GM12878 (cell line): Measurements from ENCODE around the gene PPP1R13L. TPM values are rescaled to one million over a fixed set of nuclear protein-coding genes. Genes with fewer than 3 reads are reported as not detected.
"Not testable (repeated sequence)": the region's sequence is repeated elsewhere in the genome, so short reads cannot be mapped to it uniquely, and the experiment has no call there.

Experiments used
- ATAC-seq: fragments of 200-7000 bp; cut with Tn5 transposase; 3 replicates; pipeline ENCODE4 v1.9.1; 2020; ENCODE audit warnings: mild to moderate bottlenecking, moderate library complexity
- BruUV-seq: library from RNA; stranded (reverse); fragments of 400-500 nt; replicated peaks from 2 replicates; lab custom pipeline; 2021; lab: Mats Ljungman, UMichigan
- CTCF ChIA-PET: fragments of 300-600 bp; sonication (Branson Sonifier 250); formaldehyde crosslinking; extraction: SDS; loops from one replicate; lab custom pipeline; 2021; ENCODE audit warnings: inconsistent platforms; lab: Yijun Ruan, JAX
- POLR2A ChIA-PET: fragments of 350-600 bp; formaldehyde crosslinking; extraction: SDS; loops from one replicate; lab custom pipeline; 2021; ENCODE audit warnings: inconsistent platforms; lab: Charles Lee
- RAD21 ChIA-PET: fragments of 300-600 bp; sonication (Branson Sonifier 250); formaldehyde crosslinking; loops from one replicate; lab custom pipeline; 2023; ENCODE audit warnings: antibody characterized with exemption; ENCODE audit not compliant: unreplicated experiment; lab: Charles Lee
- SMC1A ChIA-PET: fragments of 300-600 bp; sonication (Branson Sonifier 250); formaldehyde crosslinking; loops from one replicate; lab custom pipeline; 2023; ENCODE audit not compliant: unreplicated experiment, uncharacterized antibody; lab: Charles Lee
- DNase-seq: peaks from one replicate; pipeline ENCODE4 v3.0.0-alpha.2; 2011; ENCODE audit warnings: low read depth, low spot score
- FAIRE-seq: peaks from 3 replicates; lab custom pipeline; 2011; peaks lifted over from hg19 to GRCh38; lab: Jason Lieb, UNC
- H2AFZ ChIP-seq: 2 replicates; pipeline ENCODE4 v1.6.0; 2011; ENCODE audit warnings: low read depth, low read length, control low read depth; ENCODE audit not compliant: control insufficient read depth
- H3K27ac ChIP-seq: 2 replicates; pipeline ENCODE4 v1.5.1; 2011; ENCODE audit warnings: control low read depth; ENCODE audit not compliant: control insufficient read depth, insufficient read depth
- H3K27me3 ChIP-seq, 2 experiments: replicated peaks in 1 of 2; 2 replicates each; pipeline versions ENCODE4 v1.6.0 to v1.6.1; 2011; ENCODE audit warnings: low read length in 1 of 2; ENCODE audit not compliant: control insufficient read depth in 2 of 2, insufficient read depth in 2 of 2
- H3K36me3 ChIP-seq, 2 experiments: 2 replicates each; pipeline ENCODE4 v1.5.1; 2011; ENCODE audit warnings: low read length in 1 of 2; ENCODE audit not compliant: control insufficient read depth in 2 of 2, insufficient read depth in 2 of 2
- H3K4me1 ChIP-seq: 2 replicates; pipeline ENCODE4 v1.6.1; 2011; ENCODE audit warnings: mild to moderate bottlenecking, low read length, moderate library complexity, mixed read lengths; ENCODE audit not compliant: control insufficient read depth, insufficient read depth
- H3K4me2 ChIP-seq: 2 replicates; pipeline ENCODE4 v1.6.0; 2011; ENCODE audit warnings: control low read depth; ENCODE audit not compliant: control insufficient read depth, insufficient read depth
- H3K4me3 ChIP-seq: fragments of 200-600 bp; sonication (generic); 2 replicates; pipeline ENCODE4 v1.5.1; 2016
- H3K79me2 ChIP-seq: 2 replicates; pipeline ENCODE4 v1.6.0; 2011; ENCODE audit warnings: low read length; ENCODE audit not compliant: control insufficient read depth, insufficient read depth
- H3K9ac ChIP-seq: 2 replicates; pipeline ENCODE4 v1.8.0; 2011; ENCODE audit warnings: low read length, control low read depth, mixed read lengths; ENCODE audit not compliant: control insufficient read depth, insufficient read depth
- H3K9me3 ChIP-seq: replicated peaks from 3 replicates; pipeline ENCODE4 v1.5.1; 2011; ENCODE audit warnings: mild to moderate bottlenecking, low read length; ENCODE audit not compliant: control insufficient read depth, insufficient read depth
- H4K20me1 ChIP-seq: 2 replicates; pipeline ENCODE4 v1.6.0; 2011; ENCODE audit not compliant: control insufficient read depth, insufficient read depth
- TCF3 ChIP-seq: IDR thresholded peaks from 2 replicates; pipeline ENCODE4 v1.6.1; 2012; ENCODE audit warnings: low read depth, mild to moderate bottlenecking, low read length, borderline replicate concordance; ENCODE audit not compliant: insufficient read depth
- ZNF24 ChIP-seq: fragments of 450-650 bp; IDR thresholded peaks from 2 replicates; pipeline ENCODE4 v1.6.1; 2017; ENCODE audit warnings: antibody characterized with exemption, mild to moderate bottlenecking
- WGBS: methylation state at CpG from one replicate; pipeline ENCODE4 v1.1.6; 2016; ENCODE audit warnings: low lambda C conversion rate; ENCODE audit not compliant: insufficient replicate concordance, insufficient coverage; ENCODE audit errors: missing lambda C conversion rate; 5-methylcytosine and 5-hydroxymethylcytosine counted together
- in situ Hi-C: fragments of 300-500 bp; cut with MboI; formaldehyde crosslinking; loops from 9 replicates; pipeline ENCODE4 v1.14.3; 2018; ENCODE audit warnings: mixed read lengths
- intact Hi-C: fragments of 100-400 bp; cut with micrococcal nuclease; formaldehyde crosslinking; loops from one replicate; pipeline ENCODE4 v1.14.2; 2022; ENCODE audit not compliant: unreplicated experiment
- polyA plus RNA-seq, 11 experiments: library from polyadenylated mRNA; depleted of rRNA in 4 of 11; unstranded in 6 of 11; stranded (reverse) in 5 of 11; fragments of >200 nt; fragmentation: Nextera tagmentation in 4 of 11; fragmentation: Illumina TruSeq in 1 of 11; extraction: Ambion mirVana in 4 of 11; extraction: Trizol in 1 of 11; gene quantifications; 1 replicate in 1 of 11; 2 replicates in 10 of 11; pipeline versions ENCODE4 v1.2.1 to v1.2.3, GENCODE V29; 2011 to 2016; ENCODE audit warnings: inconsistent platforms in 2 of 11, missing spikeins in 2 of 11, low read depth in 1 of 11
- total RNA-seq, 4 experiments: library from RNA; depleted of rRNA in 3 of 4; stranded (reverse); fragments of >200 nt in 3 of 4; fragmentation: Illumina TruSeq in 1 of 4; extraction: Trizol in 1 of 4; gene quantifications; 2 replicates each; pipeline versions ENCODE4 v1.2.1 to v1.2.3, GENCODE V29; 2013 to 2021
- TF ChIP-seq, protein P1 (sequence below): fragments of 450-650 bp; IDR thresholded peaks from 2 replicates; pipeline ENCODE4 v1.6.1; 2017; ENCODE audit warnings: mild to moderate bottlenecking, low read depth, inconsistent platforms; ENCODE audit not compliant: poor library complexity, severe bottlenecking

Gene PPP1R13L
- total and polyA plus RNA-seq, 10 of the 15 experiments (the other 5 are each of a cell fraction or from before 2014, with no cell fraction given): 0.40 to 10.0 (median 2.5) TPM

DNA sequence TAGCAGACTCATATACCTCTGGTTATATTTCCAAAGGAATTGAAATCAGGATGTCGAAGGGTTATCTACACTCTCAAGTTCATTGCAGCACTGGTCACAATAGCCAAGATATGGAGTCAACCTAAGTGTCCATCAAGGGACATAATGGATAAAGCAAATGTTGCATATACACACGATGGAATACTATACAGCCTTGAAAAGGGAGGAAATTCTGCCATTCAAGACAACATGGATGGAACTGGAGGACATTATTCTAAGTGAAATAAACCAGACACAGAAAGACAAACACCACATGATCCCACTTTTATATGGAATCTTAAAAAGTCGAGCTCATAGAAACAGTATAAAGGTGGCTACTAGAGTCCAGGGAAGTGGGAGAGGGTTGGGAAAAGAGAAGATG is 32.5 kb upstream of the PPP1R13L start:
- TF ChIP-seq ZNF24: no peak
- TF ChIP-seq TCF3: no peak
- TF ChIP-seq, protein P1, sequence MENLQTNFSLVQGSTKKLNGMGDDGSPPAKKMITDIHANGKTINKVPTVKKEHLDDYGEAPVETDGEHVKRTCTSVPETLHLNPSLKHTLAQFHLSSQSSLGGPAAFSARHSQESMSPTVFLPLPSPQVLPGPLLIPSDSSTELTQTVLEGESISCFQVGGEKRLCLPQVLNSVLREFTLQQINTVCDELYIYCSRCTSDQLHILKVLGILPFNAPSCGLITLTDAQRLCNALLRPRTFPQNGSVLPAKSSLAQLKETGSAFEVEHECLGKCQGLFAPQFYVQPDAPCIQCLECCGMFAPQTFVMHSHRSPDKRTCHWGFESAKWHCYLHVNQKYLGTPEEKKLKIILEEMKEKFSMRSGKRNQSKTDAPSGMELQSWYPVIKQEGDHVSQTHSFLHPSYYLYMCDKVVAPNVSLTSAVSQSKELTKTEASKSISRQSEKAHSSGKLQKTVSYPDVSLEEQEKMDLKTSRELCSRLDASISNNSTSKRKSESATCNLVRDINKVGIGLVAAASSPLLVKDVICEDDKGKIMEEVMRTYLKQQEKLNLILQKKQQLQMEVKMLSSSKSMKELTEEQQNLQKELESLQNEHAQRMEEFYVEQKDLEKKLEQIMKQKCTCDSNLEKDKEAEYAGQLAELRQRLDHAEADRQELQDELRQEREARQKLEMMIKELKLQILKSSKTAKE: no peak
- in situ Hi-C loops: no loop called here
- H2AFZ ChIP-seq: no peak overlapping the region
- ChIA-PET CTCF (interaction anchor here (0.6 to 6.6 kb wide), 3 partner anchors 9 to 48 kb away, joined by 4 to 385 read pairs (median 17); no protein-coding TSS in a partner anchor), POLR2A (interaction anchor here (0.6 kb wide), 1 partner anchor 9 kb away, joined by 3 read pairs; no protein-coding TSS in a partner anchor), SMC1A (interaction anchor here (6.0 kb wide), 1 partner anchor 42 kb away, joined by 145 read pairs; no protein-coding TSS in a partner anchor), RAD21 (interaction anchor here (0.8 to 1.4 kb wide), 3 partner anchors 41 to 48 kb away, joined by 3 to 10 read pairs (median 4); no protein-coding TSS in a partner anchor)
- H3K9me3 ChIP-seq: no peaks in the 10 kb centered on the region
- H3K36me3 ChIP-seq: no peaks in the 10 kb centered on the region
- no peaks in the 10 kb centered on the region for H3K27me3 ChIP-seq
- BruUV-seq: no TSS peak
- no peak overlapping the region for H3K4me3 ChIP-seq
- H3K9ac ChIP-seq: no peak overlapping the region
- DNase-seq (no peak), FAIRE-seq (no peak), ATAC-seq (no peak)
- intact Hi-C loops: loop anchor here (5.0 kb wide), 1 partner anchor 145 kb away; the partner anchor contains the start of gene OPA3
- H4K20me1 ChIP-seq: no peaks in the 10 kb centered on the region
- 96% methylated on average over 3 of the region's 3 CpGs for WGBS
- no peaks in the 10 kb centered on the region for H3K79me2 ChIP-seq
- H3K4me1 ChIP-seq: peaks cover 7% of the 10 kb centered on the region
- no peak overlapping the region for H3K4me2 ChIP-seq
- no peak overlapping the region for H3K27ac ChIP-seq

DNA sequence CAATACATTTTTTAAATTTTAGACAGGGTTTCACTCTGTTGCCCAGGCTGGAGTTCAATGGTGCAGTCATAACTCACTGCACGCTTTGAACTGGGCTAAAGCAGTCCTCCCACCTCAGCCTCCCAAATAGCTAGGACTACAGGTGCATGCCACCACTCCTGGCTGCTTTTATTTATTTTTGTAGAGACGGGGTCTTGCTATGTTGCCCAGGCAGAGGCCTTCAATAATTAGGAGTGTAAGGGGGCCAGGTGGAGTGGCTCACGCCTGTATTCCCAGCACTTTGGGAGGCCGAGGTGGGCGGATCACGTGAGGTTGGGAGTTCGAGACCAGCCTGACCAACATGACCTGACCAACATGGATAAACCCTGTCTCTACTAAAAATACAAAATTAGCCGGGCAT is 27.7 kb upstream of the PPP1R13L start:
- H3K4me1 ChIP-seq, H3K36me3 ChIP-seq, BruUV-seq, DNase-seq, H3K9me3 ChIP-seq, H3K79me2 ChIP-seq, ATAC-seq, intact Hi-C loops, H3K9ac ChIP-seq, H3K4me3 ChIP-seq, in situ Hi-C loops, H2AFZ ChIP-seq, FAIRE-seq, H4K20me1 ChIP-seq, H3K27me3 ChIP-seq, H3K27ac ChIP-seq, H3K4me2 ChIP-seq: not testable (repeated sequence)
- SMC1A ChIA-PET: interaction anchor here (3.6 kb wide), 1 partner anchor 46 kb away, joined by 19 read pairs; no protein-coding TSS in a partner anchor
- RAD21 ChIA-PET: interaction anchor here (3.2 kb wide), 1 partner anchor 46 kb away, joined by 18 read pairs; no protein-coding TSS in a partner anchor
- POLR2A ChIA-PET: interaction anchor here (0.8 kb wide), 1 partner anchor 13 kb away, joined by 4 read pairs; no protein-coding TSS in a partner anchor
- 86% methylated on average over 8 of the region's 8 CpGs for WGBS
- CTCF ChIA-PET: interaction anchor here (2.8 to 7.0 kb wide), 2 partner anchors 47 to 53 kb away, joined by 18 to 103 read pairs; no protein-coding TSS in a partner anchor
